Measurements from ENCODE around the gene EP300. TPM values are rescaled to one million over a fixed set of nuclear protein-coding genes. Genes with fewer than 3 reads are reported as not detected.
A peak's percentile ranks its signal among the peaks of the same experiment; 100 is the strongest.

EP300 gene
- polyA plus RNA-seq, 3 donors = 5.7 to 81.6 (median 16.8) TPM

- Histone ChIP-seq H3K79me2 (ENCODE audit: insufficient read depth, low read length) (peaks cover 37% of the 10 kb centered on the region), H3K27me3 (ENCODE audit: control insufficient read depth in 2 of 2, insufficient read depth in 2 of 2, low read length in 2 of 2) (no peaks in the 10 kb centered on the region), H3K4me3 (replicated peaks in 1 of 3; ENCODE audit: low read depth in 2 of 3, low read length in 3 of 3) (peak within 1 kb of the TSS; percentile 73 to 97 (median 90)), H3K9ac (ENCODE audit: insufficient read depth, low read length, poor library complexity, severe bottlenecking) (peak within 1 kb of the TSS; percentile 77), H3K9me3 (replicated peaks in 1 of 2; ENCODE audit: control insufficient read depth in 1 of 2, insufficient read depth in 1 of 2, low read length in 2 of 2) (no peaks in the 10 kb centered on the region), H4K20me1 (ENCODE audit: insufficient read depth, low read length) (no peaks in the 10 kb centered on the region), H3K27ac (ENCODE audit: low read depth in 1 of 2, low read length in 2 of 2) (peak within 1 kb of the TSS; percentile 58 to 92), H3K4me1 (ENCODE audit: control insufficient read depth in 1 of 2, insufficient read depth in 2 of 2, low read length in 2 of 2) (peaks cover 20 to 22% of the 10 kb centered on the region in 2 donors), H2AFZ (ENCODE audit: insufficient read depth, low read depth, low read length, poor library complexity, severe bottlenecking) (peak within 1 kb of the TSS; percentile 90), H3K4me2 (replicated peaks; ENCODE audit: extremely low read depth, low read length, poor library complexity, severe bottlenecking) (peak within 1 kb of the TSS; percentile 96), H3K36me3 (replicated peaks in 1 of 2; ENCODE audit: control insufficient read depth in 1 of 2, insufficient read depth in 2 of 2, low read length in 2 of 2) (peaks cover 0 to 12% of the 10 kb centered on the region in 2 donors)
- WGBS (ENCODE audit: insufficient coverage) = under 1% methylated on average over 38 of the region's 47 CpGs
- TF ChIP-seq, protein P1, sequence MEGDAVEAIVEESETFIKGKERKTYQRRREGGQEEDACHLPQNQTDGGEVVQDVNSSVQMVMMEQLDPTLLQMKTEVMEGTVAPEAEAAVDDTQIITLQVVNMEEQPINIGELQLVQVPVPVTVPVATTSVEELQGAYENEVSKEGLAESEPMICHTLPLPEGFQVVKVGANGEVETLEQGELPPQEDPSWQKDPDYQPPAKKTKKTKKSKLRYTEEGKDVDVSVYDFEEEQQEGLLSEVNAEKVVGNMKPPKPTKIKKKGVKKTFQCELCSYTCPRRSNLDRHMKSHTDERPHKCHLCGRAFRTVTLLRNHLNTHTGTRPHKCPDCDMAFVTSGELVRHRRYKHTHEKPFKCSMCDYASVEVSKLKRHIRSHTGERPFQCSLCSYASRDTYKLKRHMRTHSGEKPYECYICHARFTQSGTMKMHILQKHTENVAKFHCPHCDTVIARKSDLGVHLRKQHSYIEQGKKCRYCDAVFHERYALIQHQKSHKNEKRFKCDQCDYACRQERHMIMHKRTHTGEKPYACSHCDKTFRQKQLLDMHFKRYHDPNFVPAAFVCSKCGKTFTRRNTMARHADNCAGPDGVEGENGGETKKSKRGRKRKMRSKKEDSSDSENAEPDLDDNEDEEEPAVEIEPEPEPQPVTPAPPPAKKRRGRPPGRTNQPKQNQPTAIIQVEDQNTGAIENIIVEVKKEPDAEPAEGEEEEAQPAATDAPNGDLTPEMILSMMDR (IDR thresholded peaks at IDR 0.05) = no peak
- Mint-ChIP-seq H3K9me3 (no peaks in the 10 kb centered on the region), H3K27me3 (ENCODE audit: low read depth in 3 of 3) (peaks cover 0 to 2% (median 1%) of the 10 kb centered on the region in 3 donors), H3K4me1 (peaks cover 23% of the 10 kb centered on the region), H3K27ac (peak within 1 kb of the TSS; percentile 90 to 97 (median 95)), H3K4me3 (peak within 1 kb of the TSS; percentile 96 to 98), H3K36me3 (peaks cover 11 to 24% of the 10 kb centered on the region in 2 donors)
- intact Hi-C loops (cut with micrococcal nuclease) = loop anchor here (10.0 kb wide), 2 partner anchors 80 to 250 kb away; partner anchors contain the start of genes RANGAP1 (in 1 of the 2) and RBX1 (in 1 of the 2)
- DNase-seq = peak; percentile 87 to 97 (median 95)
Observed at GRCh38 chr22:41204992-41205900, 112.9 kb downstream of the EP300 start, which contains the start of gene L3MBTL2. Gene L3MBTL2 (plus strand): TSS chr22:41205312. CDS start chr22:41205363, 51 bp downstream.

- Mint-ChIP-seq H3K36me3 (peaks cover 19 to 36% of the 10 kb centered on the region in 2 donors), H3K27me3 (ENCODE audit: low read depth in 3 of 3) (peaks cover 0 to 2% (median 1%) of the 10 kb centered on the region in 3 donors), H3K4me3 (no peak overlapping the region), H3K9me3 (peaks cover 0 to 2% (median 0%) of the 10 kb centered on the region in 7 donors), H3K27ac (no peak overlapping the region), H3K4me1 (peaks cover 15% of the 10 kb centered on the region)
- Histone ChIP-seq H3K27me3 (ENCODE audit: control insufficient read depth in 2 of 2, insufficient read depth in 2 of 2, low read length in 2 of 2) (no peaks in the 10 kb centered on the region), H2AFZ (ENCODE audit: insufficient read depth, low read depth, low read length, poor library complexity, severe bottlenecking) (no peak overlapping the region), H3K36me3 (replicated peaks in 1 of 2; ENCODE audit: control insufficient read depth in 1 of 2, insufficient read depth in 2 of 2, low read length in 2 of 2) (peaks cover 6 to 22% of the 10 kb centered on the region in 2 donors), H3K4me2 (replicated peaks; ENCODE audit: extremely low read depth, low read length, poor library complexity, severe bottlenecking) (no peak overlapping the region), H3K27ac (ENCODE audit: low read depth in 1 of 2, low read length in 2 of 2) (no peak overlapping the region), H3K9ac (ENCODE audit: insufficient read depth, low read length, poor library complexity, severe bottlenecking) (no peak overlapping the region), H3K4me1 (ENCODE audit: control insufficient read depth in 1 of 2, insufficient read depth in 2 of 2, low read length in 2 of 2) (peaks cover 14 to 15% of the 10 kb centered on the region in 2 donors), H3K4me3 (replicated peaks in 1 of 3; ENCODE audit: low read depth in 2 of 3, low read length in 3 of 3) (no peak overlapping the region), H3K9me3 (replicated peaks in 1 of 2; ENCODE audit: control insufficient read depth in 1 of 2, insufficient read depth in 1 of 2, low read length in 2 of 2) (no peaks in the 10 kb centered on the region), H4K20me1 (ENCODE audit: insufficient read depth, low read length) (no peaks in the 10 kb centered on the region), H3K79me2 (ENCODE audit: insufficient read depth, low read length) (peaks cover 37% of the 10 kb centered on the region)
- intact Hi-C loops (cut with micrococcal nuclease) = loop anchor here (10.0 kb wide), 2 partner anchors 78 to 252 kb away; partner anchors contain the start of genes RANGAP1 (in 1 of the 2) and RBX1 (in 1 of the 2)
- TF ChIP-seq, protein P1 (IDR thresholded peaks at IDR 0.05) = no peak
- WGBS (ENCODE audit: insufficient coverage) = 100% methylated on average over 2 of the region's 9 CpGs
- no peak for DNase-seq
Observed at GRCh38 chr22:41206719-41207118, 114.3 kb downstream of the EP300 start.
